Keratinocyte (primary cell): ENCODE measurements around the gene COL21A1. TPM values are rescaled to one million over a fixed set of nuclear protein-coding genes. Genes with fewer than 3 reads are reported as not detected.

Experiments used
- DNase-seq: peaks from one replicate; pipeline ENCODE4 v3.0.0-alpha.2; 2011; ENCODE audit warnings: low read depth, missing footprints, low spot score
- FAIRE-seq: peaks from 2 replicates; lab custom pipeline; 2011; peaks lifted over from hg19 to GRCh38; lab: Jason Lieb, UNC
- H2AFZ ChIP-seq: 2 replicates; pipeline ENCODE4 v1.6.0; 2012; ENCODE audit warnings: low read length, control low read depth, inconsistent platforms; ENCODE audit not compliant: control insufficient read depth
- H3K27ac ChIP-seq: 2 replicates; pipeline ENCODE4 v1.5.1; 2011; ENCODE audit warnings: low read length; ENCODE audit not compliant: control insufficient read depth, insufficient read depth
- H3K27me3 ChIP-seq: 3 replicates; pipeline ENCODE4 v1.6.0; 2011; ENCODE audit warnings: low read length; ENCODE audit not compliant: control insufficient read depth, insufficient read depth; ENCODE audit errors: extremely low read depth
- H3K36me3 ChIP-seq, 2 experiments: 2 replicates in 1 of 2; 3 replicates in 1 of 2; pipeline ENCODE4 v1.5.1; 2011; ENCODE audit warnings: low read length in 2 of 2, mild to moderate bottlenecking in 1 of 2; ENCODE audit not compliant: control insufficient read depth in 2 of 2, insufficient read depth in 2 of 2; ENCODE audit errors: extremely low read depth in 1 of 2
- H3K4me1 ChIP-seq: 3 replicates; pipeline ENCODE4 v1.5.1; 2011; ENCODE audit warnings: low read length; ENCODE audit not compliant: control insufficient read depth, insufficient read depth; ENCODE audit errors: extremely low read depth
- H3K4me2 ChIP-seq: 3 replicates; pipeline ENCODE4 v1.6.0; 2011; ENCODE audit warnings: low read depth, low read length; ENCODE audit not compliant: control insufficient read depth, insufficient read depth; ENCODE audit errors: extremely low read depth
- H3K4me3 ChIP-seq, 3 experiments: fragments of 200-600 bp in 1 of 3; sonication (generic) in 1 of 3; 2 replicates in 2 of 3; 3 replicates in 1 of 3; pipeline ENCODE4 v1.5.1; 2011 to 2016; ENCODE audit warnings: low read length in 3 of 3, mild to moderate bottlenecking in 3 of 3, control low read depth in 2 of 3, inconsistent platforms in 1 of 3, low read depth in 1 of 3, mixed read lengths in 1 of 3, mixed run types in 1 of 3, moderate library complexity in 1 of 3; ENCODE audit not compliant: control insufficient read depth in 2 of 3, insufficient read depth in 2 of 3; ENCODE audit errors: extremely low read depth in 1 of 3
- H3K79me2 ChIP-seq: 2 replicates; pipeline ENCODE4 v1.6.0; 2012; ENCODE audit warnings: low read length; ENCODE audit not compliant: control insufficient read depth, insufficient read depth
- H3K9ac ChIP-seq: 3 replicates; pipeline ENCODE4 v1.6.0; 2011; ENCODE audit warnings: low read length; ENCODE audit not compliant: control insufficient read depth, insufficient read depth; ENCODE audit errors: extremely low read depth
- H3K9me1 ChIP-seq: 3 replicates; pipeline ENCODE4 v1.6.0; 2011; ENCODE audit warnings: low read length; ENCODE audit not compliant: control insufficient read depth, insufficient read depth; ENCODE audit errors: extremely low read depth
- H3K9me3 ChIP-seq: 2 replicates; pipeline ENCODE4 v1.5.1; 2012; ENCODE audit warnings: low read depth, low read length; ENCODE audit not compliant: control insufficient read depth
- H4K20me1 ChIP-seq: 3 replicates; pipeline ENCODE4 v1.6.0; 2011; ENCODE audit warnings: low read length; ENCODE audit not compliant: control insufficient read depth, insufficient read depth; ENCODE audit errors: extremely low read depth
- CTCF ChIP-seq, 3 experiments: IDR thresholded peaks in 1 of 3; conservative IDR thresholded peaks in 1 of 3; optimal IDR thresholded peaks in 1 of 3; 2 replicates in 2 of 3; 3 replicates in 1 of 3; pipeline versions ENCODE3 to v1.5.1; 2011; ENCODE audit warnings: low read length in 3 of 3, mild to moderate bottlenecking in 3 of 3, moderate library complexity in 2 of 3, control low read depth in 1 of 3, inconsistent platforms in 1 of 3; ENCODE audit not compliant: insufficient read depth in 2 of 3; ENCODE audit errors: extremely low read depth in 1 of 3
- EZH2 ChIP-seq: IDR thresholded peaks from one replicate; pipeline ENCODE4 v1.6.1; 2012; ENCODE audit warnings: inconsistent platforms, mild to moderate bottlenecking, low read length, moderate library complexity
- dilution Hi-C: fragments of 300-500 bp; cut with MboI; formaldehyde crosslinking; loops from one replicate; pipeline ENCODE4 v1.7.0; 2020; ENCODE audit warnings: low sequenced_read_pairs; ENCODE audit not compliant: extremely low pct_ligation_motif_present
- polyA plus RNA-seq, 5 experiments: library from polyadenylated mRNA; depleted of rRNA in 3 of 5; stranded (reverse) in 3 of 5; stranded (forward) in 1 of 5; unstranded in 1 of 5; fragments of >200 nt; gene quantifications; 1 replicate in 1 of 5; 2 replicates in 3 of 5; 3 replicates in 1 of 5; pipeline versions ENCODE4 v1.2.1 to v1.2.3, GENCODE V29; 2011 to 2012; ENCODE audit warnings: missing spikeins in 2 of 5, low read depth in 1 of 5, low replicate concordance in 1 of 5

COL21A1 gene
- polyA plus RNA-seq, 1 donor (not counting 4 experiments of a cell fraction or from before 2014, with no cell fraction given): 0.16 TPM

- Histone ChIP-seq H2AFZ (no peak overlapping the region), H3K4me2 (no peak overlapping the region), H3K4me1 (peaks cover 28% of the 10 kb centered on the region), H3K9me3 (no peaks in the 10 kb centered on the region), H4K20me1 (no peaks in the 10 kb centered on the region), H3K4me3 (no peak overlapping the region), H3K9me1 (no peaks in the 10 kb centered on the region), H3K9ac (no peak overlapping the region), H3K36me3 (no peaks in the 10 kb centered on the region), H3K27ac (no peak overlapping the region), H3K27me3 (no peaks in the 10 kb centered on the region), H3K79me2 (no peaks in the 10 kb centered on the region)
- FAIRE-seq (no peak), DNase-seq (no peak)
- no peak for TF ChIP-seq EZH2
- TF ChIP-seq CTCF (optimal IDR thresholded peaks at IDR 0.05 in 1 of 3, IDR thresholded peaks at IDR 0.05 in 1 of 3, conservative IDR thresholded peaks at IDR 0.05 in 1 of 3; ENCODE audit: extremely low read depth in 1 of 3, insufficient read depth in 2 of 3, low read length in 3 of 3): no peak
- dilution Hi-C loops: no loop called here
Measured at GRCh38 chr6:56243518-56244070, 3.8 kb downstream of the COL21A1 start.

GRCh38 chr6:56242346-56242745, 5.0 kb downstream of the COL21A1 start:
- H3K4me2 ChIP-seq: no peak overlapping the region
- no peaks in the 10 kb centered on the region for H3K27me3 ChIP-seq
- FAIRE-seq (no peak), DNase-seq (no peak)
- H3K9me1 ChIP-seq: no peaks in the 10 kb centered on the region
- TF ChIP-seq EZH2 (no peak), CTCF (optimal IDR thresholded peaks at IDR 0.05 in 1 of 3, IDR thresholded peaks at IDR 0.05 in 1 of 3, conservative IDR thresholded peaks at IDR 0.05 in 1 of 3; ENCODE audit: extremely low read depth in 1 of 3, insufficient read depth in 2 of 3, low read length in 3 of 3) (no peak)
- H3K79me2 ChIP-seq: no peaks in the 10 kb centered on the region
- no peaks in the 10 kb centered on the region for H3K9me3 ChIP-seq
- H3K4me3 ChIP-seq: no peak overlapping the region
- dilution Hi-C loops: no loop called here
- H3K36me3 ChIP-seq: no peaks in the 10 kb centered on the region
- H3K4me1 ChIP-seq: peaks cover 23% of the 10 kb centered on the region
- H2AFZ ChIP-seq: no peak overlapping the region
- H3K27ac ChIP-seq: no peak overlapping the region
- no peak overlapping the region for H3K9ac ChIP-seq
- no peaks in the 10 kb centered on the region for H4K20me1 ChIP-seq
